CD4-positive, alpha-beta memory T cell (primary cell): ENCODE data around the gene PRUNE1. TPM values are rescaled to one million over a fixed set of nuclear protein-coding genes. Genes with fewer than 3 reads are reported as not detected.
A peak's percentile ranks its signal among the peaks of the same experiment; 100 is the strongest.

Experiments
- CTCF ChIA-PET: fragments of 350-600 bp; sonication (Branson Sonifier 250); formaldehyde crosslinking; loops from one replicate; lab custom pipeline; 2021; ENCODE audit warnings: inconsistent platforms; ENCODE audit not compliant: partially characterized antibody; lab: Charles Lee
- POLR2A ChIA-PET: fragments of 350-600 bp; sonication (Branson Sonifier 250); formaldehyde crosslinking; loops from one replicate; lab custom pipeline; 2021; ENCODE audit not compliant: partially characterized antibody; lab: Charles Lee
- DNase-seq, 5 donors: peaks; one replicate each; pipeline versions ENCODE4 v3.0.0 to v3.0.0-alpha.2; 2020 to 2022; ENCODE audit warnings: mixed read lengths in 1 of 5
- H3K27ac ChIP-seq: one replicate; pipeline ENCODE4 v1.7.0; 2013; ENCODE audit warnings: low read depth, low read length
- H3K27me3 ChIP-seq: 2 replicates; pipeline ENCODE4 v1.7.0; 2013; ENCODE audit warnings: mild to moderate bottlenecking, low read length, moderate library complexity; ENCODE audit not compliant: insufficient read depth
- H3K36me3 ChIP-seq: 2 replicates; pipeline ENCODE4 v1.7.0; 2013; ENCODE audit warnings: mild to moderate bottlenecking, low read length, moderate library complexity; ENCODE audit not compliant: insufficient read depth
- H3K4me1 ChIP-seq: 2 replicates; pipeline ENCODE4 v1.7.0; 2013; ENCODE audit warnings: mild to moderate bottlenecking, low read length, moderate library complexity; ENCODE audit not compliant: insufficient read depth
- H3K4me3 ChIP-seq, 2 donors: one replicate each; pipeline ENCODE4 v1.7.0; 2013; ENCODE audit warnings: low read length in 2 of 2, mild to moderate bottlenecking in 1 of 2
- H3K9me3 ChIP-seq, 2 donors: one replicate each; pipeline ENCODE4 v1.7.0; 2013; ENCODE audit warnings: low read length in 2 of 2, control low read depth in 1 of 2; ENCODE audit not compliant: control insufficient read depth in 1 of 2
- H3K27ac Mint-ChIP-seq, 7 donors: one replicate each; pipeline ENCODE4 v1.8.0; 2020 to 2021; ENCODE audit warnings: mixed read lengths in 7 of 7, mild to moderate bottlenecking in 6 of 7, inconsistent platforms in 3 of 7, moderate library complexity in 3 of 7
- H3K27me3 Mint-ChIP-seq, 2 donors: one replicate each; pipeline ENCODE4 v1.8.0; 2020 to 2021; ENCODE audit warnings: mixed read lengths in 2 of 2
- H3K36me3 Mint-ChIP-seq, 2 donors: one replicate each; pipeline ENCODE4 v1.8.0; 2020 to 2021; ENCODE audit warnings: mixed read lengths in 2 of 2, inconsistent platforms in 1 of 2, mild to moderate bottlenecking in 1 of 2
- H3K4me1 Mint-ChIP-seq, 4 donors: one replicate each; pipeline ENCODE4 v1.8.0; 2020 to 2021; ENCODE audit warnings: mixed read lengths in 4 of 4, mild to moderate bottlenecking in 1 of 4
- H3K4me3 Mint-ChIP-seq, 8 donors: one replicate each; pipeline ENCODE4 v1.8.0; 2020 to 2021; ENCODE audit warnings: mixed read lengths in 8 of 8, mild to moderate bottlenecking in 7 of 8, moderate library complexity in 6 of 8, inconsistent platforms in 3 of 8
- H3K9me3 Mint-ChIP-seq, 8 donors: one replicate each; pipeline ENCODE4 v1.8.0; 2020 to 2021; ENCODE audit warnings: mixed read lengths in 8 of 8, mild to moderate bottlenecking in 5 of 8, inconsistent platforms in 3 of 8, moderate library complexity in 1 of 8
- intact Hi-C: fragments of 100-400 bp; cut with micrococcal nuclease; formaldehyde crosslinking; loops from one replicate; pipeline ENCODE4 v1.15.1; 2023
- polyA plus RNA-seq, 2 donors: library from polyadenylated mRNA; unstranded; fragments of 300-500 nt; fragmentation: Illumina TruSeq; gene quantifications; one replicate each; pipeline ENCODE4 v1.2.3, GENCODE V29; 2021
- total RNA-seq, 2 experiments: library from RNA; stranded (reverse); gene quantifications; one replicate each; pipeline ENCODE4 v1.2.3, GENCODE V29; 2021

The PRUNE1 gene
- total and polyA plus RNA-seq, 4 experiments from 2014 or later = 35.0 to 59.0 (median 45.7) TPM

GRCh38 chr1:151009674-151010345 is 1.6 kb downstream of the PRUNE1 start:
- peaks cover 54% of the 10 kb centered on the region for H3K4me1 ChIP-seq
- H3K27ac ChIP-seq = peak overlapping the region; percentile 88
- no peaks in the 10 kb centered on the region for H3K9me3 ChIP-seq
- peak overlapping the region; percentile 88 to 99 (median 95) for H3K4me3 Mint-ChIP-seq
- intact Hi-C loops = loop anchor here (2.0 to 5.0 kb wide), 5 partner anchors 39 to 648 kb away; partner anchors contain the start of genes ARNT, RPRD2 and TNFAIP8L2
- CTCF ChIA-PET = interaction anchor here (0.6 to 4.9 kb wide), 3 partner anchors 15 to 90 kb away, joined by 3 to 18 read pairs (median 6); no protein-coding TSS in a partner anchor
- POLR2A ChIA-PET = interaction anchor here (0.7 to 1.9 kb wide), 5 partner anchors 38 to 157 kb away, joined by 3 to 7 read pairs (median 4); partner anchors contain the start of gene CDC42SE1
- H3K4me1 Mint-ChIP-seq = peaks cover 47 to 84% (median 66%) of the 10 kb centered on the region in 4 donors
- H3K4me3 ChIP-seq = no peak overlapping the region
- peaks cover 8 to 30% of the 10 kb centered on the region in 2 donors for H3K36me3 Mint-ChIP-seq
- H3K9me3 Mint-ChIP-seq = no peaks in the 10 kb centered on the region
- H3K27me3 Mint-ChIP-seq = no peaks in the 10 kb centered on the region
- no peak for DNase-seq
- H3K27me3 ChIP-seq = no peaks in the 10 kb centered on the region
- no peaks in the 10 kb centered on the region for H3K36me3 ChIP-seq
- peak overlapping the region in 6 of 7 donors; percentile 90 to 100 (median 98) for H3K27ac Mint-ChIP-seq

- Mint-ChIP-seq H3K4me3 (peak overlapping the region in 5 of 8 donors; percentile 17 to 97 (median 40)), H3K36me3 (peaks cover 8 to 29% of the 10 kb centered on the region in 2 donors), H3K4me1 (peaks cover 45 to 80% (median 65%) of the 10 kb centered on the region in 4 donors), H3K27me3 (no peaks in the 10 kb centered on the region), H3K9me3 (no peaks in the 10 kb centered on the region), H3K27ac (peak overlapping the region in 3 of 7 donors; percentile 7 to 90 (median 27))
- H3K27ac ChIP-seq = no peak overlapping the region
- no peak for DNase-seq
- H3K4me1 ChIP-seq = peaks cover 51% of the 10 kb centered on the region
- H3K36me3 ChIP-seq = no peaks in the 10 kb centered on the region
- ChIA-PET CTCF (interaction anchor here (0.7 to 4.9 kb wide), 5 partner anchors 14 to 205 kb away, joined by 3 to 18 read pairs (median 4); no protein-coding TSS in a partner anchor), POLR2A (interaction anchor here (0.6 to 1.4 kb wide), 5 partner anchors 38 to 156 kb away, joined by 3 to 4 read pairs (median 3); no protein-coding TSS in a partner anchor)
- intact Hi-C loops = no loop called here
- no peaks in the 10 kb centered on the region for H3K9me3 ChIP-seq
- no peak overlapping the region for H3K4me3 ChIP-seq
- H3K27me3 ChIP-seq = no peaks in the 10 kb centered on the region
Observed at GRCh38 chr1:151010346-151010726, 2.1 kb downstream of the PRUNE1 start.

- Mint-ChIP-seq H3K27ac (peak overlapping the region; percentile 50 to 82 (median 65)), H3K4me1 (peaks cover 39 to 70% (median 56%) of the 10 kb centered on the region in 4 donors), H3K9me3 (no peaks in the 10 kb centered on the region), H3K4me3 (peak overlapping the region in 6 of 8 donors; percentile 11 to 53 (median 32)), H3K27me3 (no peaks in the 10 kb centered on the region), H3K36me3 (peaks cover 8 to 26% of the 10 kb centered on the region in 2 donors)
- Histone ChIP-seq H3K9me3 (no peaks in the 10 kb centered on the region), H3K4me3 (no peak overlapping the region), H3K27ac (no peak overlapping the region), H3K4me1 (peaks cover 41% of the 10 kb centered on the region), H3K27me3 (no peaks in the 10 kb centered on the region), H3K36me3 (no peaks in the 10 kb centered on the region)
- no peak for DNase-seq
- ChIA-PET POLR2A (interaction anchor here (0.7 to 1.2 kb wide), 3 partner anchors 32 to 47 kb away, joined by 3 to 4 read pairs (median 3); partner anchors contain the start of gene CDC42SE1), CTCF (interaction anchor here (0.7 to 4.9 kb wide), 9 partner anchors 9 to 204 kb away, joined by 3 to 18 read pairs (median 4); no protein-coding TSS in a partner anchor)
- intact Hi-C loops = no loop called here
Observed at GRCh38 chr1:151011154-151011850, 3.1 kb downstream of the PRUNE1 start.

GRCh38 chr1:151012684-151013471 is 4.6 kb downstream of the PRUNE1 start:
- H3K9me3 ChIP-seq = no peaks in the 10 kb centered on the region
- POLR2A ChIA-PET = interaction anchor here (0.6 to 1.0 kb wide), 3 partner anchors 40 to 442 kb away, joined by 3 read pairs; partner anchors contain the start of gene TNFAIP8L2
- CTCF ChIA-PET = interaction anchor here (1.6 to 4.9 kb wide), 3 partner anchors 12 to 142 kb away, joined by 5 to 18 read pairs (median 8); no protein-coding TSS in a partner anchor
- H3K36me3 ChIP-seq = no peaks in the 10 kb centered on the region
- H3K27me3 ChIP-seq = no peaks in the 10 kb centered on the region
- no peak overlapping the region for H3K4me3 ChIP-seq
- no peak overlapping the region for H3K27ac ChIP-seq
- H3K36me3 Mint-ChIP-seq = peaks cover 9 to 25% of the 10 kb centered on the region in 2 donors
- H3K4me1 ChIP-seq = peaks cover 25% of the 10 kb centered on the region
- no peak for DNase-seq
- peaks cover 28 to 54% (median 40%) of the 10 kb centered on the region in 4 donors for H3K4me1 Mint-ChIP-seq
- H3K27me3 Mint-ChIP-seq = no peaks in the 10 kb centered on the region
- H3K4me3 Mint-ChIP-seq = no peak overlapping the region
- intact Hi-C loops = no loop called here
- H3K9me3 Mint-ChIP-seq = no peaks in the 10 kb centered on the region
- H3K27ac Mint-ChIP-seq = peak overlapping the region in 1 of 7 donors; percentile 43

GRCh38 chr1:151013518-151013917 is 5.3 kb downstream of the PRUNE1 start:
- H3K27ac Mint-ChIP-seq = peak overlapping the region in 3 of 7 donors; percentile 41 to 72 (median 43)
- H3K4me1 Mint-ChIP-seq = peaks cover 25 to 48% (median 36%) of the 10 kb centered on the region in 4 donors

GRCh38 chr1:151024540-151025146 is 16.4 kb downstream of the PRUNE1 start:
- Mint-ChIP-seq H3K9me3 (no peaks in the 10 kb centered on the region), H3K4me3 (peak overlapping the region in 5 of 8 donors; percentile 22 to 65 (median 54))
- CTCF ChIA-PET = interaction anchor here (0.5 to 5.5 kb wide), 42 partner anchors 9 to 341 kb away, joined by 3 to 90 read pairs (median 6); partner anchors contain the start of genes C1orf56, CDC42SE1, GABPB2 and MINDY1

More at GRCh38 chr1:151013518-151013917, 5.3 kb downstream of the PRUNE1 start:
- no peak overlapping the region for H3K4me3 ChIP-seq
- H3K27ac ChIP-seq = no peak overlapping the region
- H3K36me3 ChIP-seq = no peaks in the 10 kb centered on the region
- CTCF ChIA-PET = interaction anchor here (0.6 to 2.9 kb wide), 2 partner anchors 18 to 399 kb away, joined by 3 to 8 read pairs; no protein-coding TSS in a partner anchor
- no peaks in the 10 kb centered on the region for H3K9me3 Mint-ChIP-seq
- no peak overlapping the region for H3K4me3 Mint-ChIP-seq
- H3K9me3 ChIP-seq = no peaks in the 10 kb centered on the region
- no peaks in the 10 kb centered on the region for H3K27me3 Mint-ChIP-seq
- DNase-seq = no peak
- peaks cover 24% of the 10 kb centered on the region for H3K4me1 ChIP-seq
- no peaks in the 10 kb centered on the region for H3K27me3 ChIP-seq
- H3K36me3 Mint-ChIP-seq = peaks cover 15 to 28% of the 10 kb centered on the region in 2 donors
- POLR2A ChIA-PET = interaction anchor here (0.6 kb wide), 1 partner anchor 443 kb away, joined by 3 read pairs; no protein-coding TSS in a partner anchor
- intact Hi-C loops = no loop called here

More at GRCh38 chr1:151024540-151025146, 16.4 kb downstream of the PRUNE1 start:
- Histone ChIP-seq H3K9me3 (no peaks in the 10 kb centered on the region), H3K36me3 (peaks cover 16% of the 10 kb centered on the region), H3K4me1 (peaks cover 7% of the 10 kb centered on the region), H3K27me3 (no peaks in the 10 kb centered on the region), H3K27ac (no peak overlapping the region), H3K4me3 (no peak overlapping the region)
- peak; percentile 81 to 86 (median 85) for DNase-seq
- peaks cover 35 to 44% of the 10 kb centered on the region in 2 donors for H3K36me3 Mint-ChIP-seq
- POLR2A ChIA-PET = interaction anchor here (0.9 to 14.5 kb wide), 8 partner anchors 18 to 132 kb away, joined by 3 to 218 read pairs (median 7); partner anchors contain the start of genes C1orf56, CDC42SE1, GABPB2 and MINDY1
- H3K27ac Mint-ChIP-seq = peak overlapping the region; percentile 41 to 86 (median 73)
- H3K27me3 Mint-ChIP-seq = no peaks in the 10 kb centered on the region
- peaks cover 5 to 11% (median 6%) of the 10 kb centered on the region in 4 donors for H3K4me1 Mint-ChIP-seq
- intact Hi-C loops = loop anchor here (1.0 kb wide), 6 partner anchors 24 to 227 kb away; partner anchors contain the start of genes GABPB2, MLLT11 and TNFAIP8L2
